Activated T-cell treated with anti-CD3 and anti-CD28 coated beads, Interleukin-2, amount 50 U/mL, for 4 hours (primary cell): ENCODE data around the gene PELI2. TPM values are rescaled to one million over a fixed set of nuclear protein-coding genes. Genes with fewer than 3 reads are reported as not detected.
"Not testable (repeated sequence)": the region's sequence is repeated elsewhere in the genome, so short reads cannot be mapped to it uniquely, and the experiment has no call there.

Experiments used
- ATAC-seq, 2 donors: fragments of 200-7000 bp; cut with Tn5 transposase; one replicate each; pipeline ENCODE4 v1.10.0; 2021
- DNase-seq: peaks from one replicate; pipeline ENCODE4 v3.0.0-alpha.2; 2020
- H3K27me3 Mint-ChIP-seq: one replicate; pipeline ENCODE4 v1.8.0; 2021; ENCODE audit warnings: low read depth, mixed read lengths
- H3K36me3 Mint-ChIP-seq: one replicate; pipeline ENCODE4 v1.8.0; 2022; ENCODE audit warnings: mixed read lengths; ENCODE audit not compliant: insufficient read depth
- H3K4me1 Mint-ChIP-seq: one replicate; pipeline ENCODE4 v1.8.0; 2021; ENCODE audit warnings: low read depth, mixed read lengths
- H3K4me3 Mint-ChIP-seq: one replicate; pipeline ENCODE4 v1.8.0; 2021; ENCODE audit warnings: mild to moderate bottlenecking, moderate library complexity, mixed read lengths
- H3K9me3 Mint-ChIP-seq: one replicate; pipeline ENCODE4 v1.8.0; 2021; ENCODE audit warnings: mixed read lengths
- total RNA-seq, 3 donors: library from RNA; stranded (reverse); gene quantifications; one replicate each; pipeline ENCODE4 v1.2.1, GENCODE V29; 2021

Gene PELI2
- total RNA-seq, 3 donors from 2014 or later: 1.4 to 4.2 (median 2.3) TPM

- H3K4me3 Mint-ChIP-seq: no peak overlapping the region
- H3K27me3 Mint-ChIP-seq: no peaks in the 10 kb centered on the region
- ATAC-seq: no peak
- H3K4me1 Mint-ChIP-seq: peaks cover 5% of the 10 kb centered on the region
- DNase-seq: no peak
- H3K36me3 Mint-ChIP-seq: peaks cover 16% of the 10 kb centered on the region
- H3K9me3 Mint-ChIP-seq: peaks cover 40% of the 10 kb centered on the region
Observed at GRCh38 chr14:56161658-56162057, 43.4 kb downstream of the PELI2 start.

- no peak overlapping the region for H3K4me3 Mint-ChIP-seq
- H3K27me3 Mint-ChIP-seq: no peaks in the 10 kb centered on the region
- H3K4me1 Mint-ChIP-seq: peaks cover 5% of the 10 kb centered on the region
- peaks cover 20% of the 10 kb centered on the region for H3K36me3 Mint-ChIP-seq
- ATAC-seq (no peak), DNase-seq (no peak)
- H3K9me3 Mint-ChIP-seq: peaks cover 46% of the 10 kb centered on the region
Observed at GRCh38 chr14:56162476-56162875, 44.3 kb downstream of the PELI2 start.

- Mint-ChIP-seq H3K9me3 (peaks cover 49% of the 10 kb centered on the region), H3K4me1 (peaks cover 14% of the 10 kb centered on the region), H3K36me3 (peaks cover 21% of the 10 kb centered on the region)
- H3K4me3 Mint-ChIP-seq, DNase-seq, ATAC-seq, H3K27me3 Mint-ChIP-seq: not testable (repeated sequence)
Observed at GRCh38 chr14:56166579-56166978, 48.4 kb downstream of the PELI2 start.

GRCh38 chr14:56168007-56168616 is 49.9 kb downstream of the PELI2 start:
- no peak for ATAC-seq
- Mint-ChIP-seq H3K36me3 (peaks cover 20% of the 10 kb centered on the region), H3K4me3 (no peak overlapping the region), H3K9me3 (peaks cover 41% of the 10 kb centered on the region), H3K4me1 (peaks cover 28% of the 10 kb centered on the region), H3K27me3 (no peaks in the 10 kb centered on the region)
- no peak for DNase-seq

- Mint-ChIP-seq H3K27me3 (no peaks in the 10 kb centered on the region), H3K4me1 (peaks cover 44% of the 10 kb centered on the region), H3K9me3 (peaks cover 22% of the 10 kb centered on the region), H3K4me3 (no peak overlapping the region), H3K36me3 (peaks cover 14% of the 10 kb centered on the region)
- DNase-seq (no peak), ATAC-seq (no peak)
Observed at GRCh38 chr14:56170028-56170427, 51.8 kb downstream of the PELI2 start.

GRCh38 chr14:56170877-56171422 is 52.7 kb downstream of the PELI2 start:
- Mint-ChIP-seq H3K27me3 (no peaks in the 10 kb centered on the region), H3K36me3 (peaks cover 9% of the 10 kb centered on the region), H3K4me1 (peaks cover 44% of the 10 kb centered on the region), H3K4me3 (no peak overlapping the region), H3K9me3 (peaks cover 16% of the 10 kb centered on the region)
- ATAC-seq (no peak), DNase-seq (no peak)

- DNase-seq (no peak), ATAC-seq (no peak)
- Mint-ChIP-seq H3K27me3 (no peaks in the 10 kb centered on the region), H3K4me1 (peaks cover 44% of the 10 kb centered on the region), H3K36me3 (peaks cover 5% of the 10 kb centered on the region), H3K9me3 (peaks cover 9% of the 10 kb centered on the region), H3K4me3 (no peak overlapping the region)
Observed at GRCh38 chr14:56172074-56172473, 53.9 kb downstream of the PELI2 start.

GRCh38 chr14:56172571-56172971 is 54.4 kb downstream of the PELI2 start:
- ATAC-seq (no peak), DNase-seq (no peak)
- no peak overlapping the region for H3K4me3 Mint-ChIP-seq
- H3K9me3 Mint-ChIP-seq: peaks cover 4% of the 10 kb centered on the region
- peaks cover 44% of the 10 kb centered on the region for H3K4me1 Mint-ChIP-seq
- H3K36me3 Mint-ChIP-seq: peaks cover under 1% of the 10 kb centered on the region
- no peaks in the 10 kb centered on the region for H3K27me3 Mint-ChIP-seq

GRCh38 chr14:56173365-56173922 is 55.2 kb downstream of the PELI2 start:
- no peak overlapping the region for H3K4me3 Mint-ChIP-seq
- no peak for ATAC-seq
- H3K4me1 Mint-ChIP-seq: peaks cover 43% of the 10 kb centered on the region

GRCh38 chr14:56175773-56176172 is 57.6 kb downstream of the PELI2 start:
- ATAC-seq (no peak), DNase-seq (no peak)
- Mint-ChIP-seq H3K27me3 (no peaks in the 10 kb centered on the region), H3K4me3 (no peak overlapping the region), H3K36me3 (peaks cover 12% of the 10 kb centered on the region), H3K4me1 (peaks cover 38% of the 10 kb centered on the region), H3K9me3 (no peaks in the 10 kb centered on the region)

More at GRCh38 chr14:56173365-56173922, 55.2 kb downstream of the PELI2 start:
- Mint-ChIP-seq H3K9me3 (no peaks in the 10 kb centered on the region), H3K36me3 (peaks cover 1% of the 10 kb centered on the region), H3K27me3 (no peaks in the 10 kb centered on the region)
- no peak for DNase-seq

GRCh38 chr14:56176530-56176929 is 58.3 kb downstream of the PELI2 start:
- Mint-ChIP-seq H3K4me3 (no peak overlapping the region), H3K27me3 (no peaks in the 10 kb centered on the region), H3K4me1 (peaks cover 32% of the 10 kb centered on the region), H3K36me3 (peaks cover 14% of the 10 kb centered on the region), H3K9me3 (no peaks in the 10 kb centered on the region)
- no peak for DNase-seq
- ATAC-seq: no peak

GRCh38 chr14:56177036-56177435 is 58.8 kb downstream of the PELI2 start:
- ATAC-seq (no peak), DNase-seq (no peak)
- Mint-ChIP-seq H3K9me3 (no peaks in the 10 kb centered on the region), H3K27me3 (no peaks in the 10 kb centered on the region), H3K4me3 (no peak overlapping the region), H3K36me3 (peaks cover 14% of the 10 kb centered on the region), H3K4me1 (peaks cover 27% of the 10 kb centered on the region)

- H3K36me3 Mint-ChIP-seq: peaks cover 14% of the 10 kb centered on the region
- H3K4me3 Mint-ChIP-seq: no peak overlapping the region
- H3K4me1 Mint-ChIP-seq: no peaks in the 10 kb centered on the region
- ATAC-seq (no peak), DNase-seq (no peak)
- no peaks in the 10 kb centered on the region for H3K9me3 Mint-ChIP-seq
- no peaks in the 10 kb centered on the region for H3K27me3 Mint-ChIP-seq
Observed at GRCh38 chr14:56180754-56181542, 62.7 kb downstream of the PELI2 start.

- H3K36me3 Mint-ChIP-seq: peaks cover 14% of the 10 kb centered on the region
- no peaks in the 10 kb centered on the region for H3K4me1 Mint-ChIP-seq
- H3K9me3 Mint-ChIP-seq: no peaks in the 10 kb centered on the region
- H3K27me3 Mint-ChIP-seq: no peaks in the 10 kb centered on the region
- DNase-seq (no peak), ATAC-seq (no peak)
- H3K4me3 Mint-ChIP-seq: no peak overlapping the region
Observed at GRCh38 chr14:56181681-56182085, 63.5 kb downstream of the PELI2 start.
